IMR-90 (cell line): ENCODE data around the gene ANKMY2.

Experiments
- CTCF ChIP-seq: conservative IDR thresholded peaks from 2 replicates; pipeline ENCODE4 v1.5.1; 2012; ENCODE audit warnings: mild to moderate bottlenecking, low read depth, low read length, improper control_type of control experiment
- FOS ChIP-seq: fragments of 150-350 bp; IDR thresholded peaks from 2 replicates; pipeline ENCODE4 v1.6.1; 2016; ENCODE audit warnings: low read depth, low read length
- MXI1 ChIP-seq: IDR thresholded peaks from 2 replicates; pipeline ENCODE4 v1.6.1; 2012; ENCODE audit warnings: low read depth, mild to moderate bottlenecking, low read length, moderate library complexity, borderline replicate concordance
- POLR2A ChIP-seq: IDR thresholded peaks from 2 replicates; pipeline ENCODE4 v1.6.1; 2012; ENCODE audit warnings: mild to moderate bottlenecking, low read depth, low read length
- RFX5 ChIP-seq: IDR thresholded peaks from 2 replicates; pipeline ENCODE4 v1.8.0; 2012; ENCODE audit warnings: low read depth, mild to moderate bottlenecking, low read length, moderate library complexity

- TF ChIP-seq CTCF (no peak), RFX5 (no peak), MXI1 (no peak), POLR2A (no peak), FOS (no peak)
These were observed 23.4 kb upstream of the ANKMY2 start for GRCh38 chr7:16668978-16669377.
